ENCODE results near the gene LGALS3BP.

The LGALS3BP gene

DNA sequence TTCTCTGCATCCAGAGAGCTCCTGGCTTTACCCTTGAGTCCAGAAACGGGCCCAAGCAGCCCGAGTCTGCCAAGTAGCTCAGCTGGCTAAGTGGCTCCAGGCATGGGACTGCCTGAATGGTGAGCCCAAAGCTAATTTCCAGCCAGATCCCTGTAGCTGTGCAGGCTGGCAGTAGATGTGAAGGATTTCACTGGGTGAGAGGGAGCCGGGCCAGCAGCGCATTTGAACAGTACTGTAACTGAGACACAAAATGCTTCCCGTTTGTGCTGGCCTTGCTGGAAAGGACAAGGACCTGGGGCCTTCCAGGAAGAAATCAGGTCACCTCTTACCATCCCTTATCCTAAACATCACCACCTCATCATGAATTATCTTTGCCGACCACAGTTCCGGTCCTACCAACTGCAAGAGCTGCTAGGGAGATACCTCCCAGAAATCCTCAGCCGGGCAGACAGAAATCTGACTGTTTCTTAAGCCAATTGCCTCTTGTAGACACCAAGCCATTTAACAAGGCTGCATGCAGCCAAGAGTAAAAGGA, 58.2 kb downstream of the LGALS3BP start:
- Histone ChIP-seq H4K20me1 (ENCODE audit: insufficient read depth, low read length) (no peaks in the 10 kb centered on the region), H3K27ac (ENCODE audit: low read depth, low read length, poor library complexity, severe bottlenecking) (no peak overlapping the region), H3K36me3 (ENCODE audit: insufficient read depth, low read length) (no peaks in the 10 kb centered on the region), H3F3A (ENCODE audit: insufficient read depth, low read length) (no peaks in the 10 kb centered on the region), H3K27me3 (ENCODE audit: insufficient read depth, low read length) (peaks cover 7% of the 10 kb centered on the region; the same call in 1 of the 2 replicates), H3K9me3 (ENCODE audit: low read length) (no peaks in the 10 kb centered on the region), H3K9ac (ENCODE audit: low read length) (no peak overlapping the region), H2AFZ (ENCODE audit: low read length) (no peak overlapping the region), H3K4me1 (ENCODE audit: insufficient read depth, low read length, severe bottlenecking) (peaks cover 8% of the 10 kb centered on the region), H3K4me2 (ENCODE audit: low read length) (no peak overlapping the region), H3K79me2 (ENCODE audit: insufficient read depth, low read length) (no peaks in the 10 kb centered on the region), H3K4me3 (ENCODE audit: low read depth, low read length, poor library complexity, severe bottlenecking) (no peak overlapping the region), H3K9me2 (ENCODE audit: low read depth, low read length) (no peaks in the 10 kb centered on the region)
- no peak for TF ChIP-seq EZH2 (IDR thresholded peaks at IDR 0.05; ENCODE audit: borderline replicate concordance, low read length)
- TF ChIP-seq, protein P1, sequence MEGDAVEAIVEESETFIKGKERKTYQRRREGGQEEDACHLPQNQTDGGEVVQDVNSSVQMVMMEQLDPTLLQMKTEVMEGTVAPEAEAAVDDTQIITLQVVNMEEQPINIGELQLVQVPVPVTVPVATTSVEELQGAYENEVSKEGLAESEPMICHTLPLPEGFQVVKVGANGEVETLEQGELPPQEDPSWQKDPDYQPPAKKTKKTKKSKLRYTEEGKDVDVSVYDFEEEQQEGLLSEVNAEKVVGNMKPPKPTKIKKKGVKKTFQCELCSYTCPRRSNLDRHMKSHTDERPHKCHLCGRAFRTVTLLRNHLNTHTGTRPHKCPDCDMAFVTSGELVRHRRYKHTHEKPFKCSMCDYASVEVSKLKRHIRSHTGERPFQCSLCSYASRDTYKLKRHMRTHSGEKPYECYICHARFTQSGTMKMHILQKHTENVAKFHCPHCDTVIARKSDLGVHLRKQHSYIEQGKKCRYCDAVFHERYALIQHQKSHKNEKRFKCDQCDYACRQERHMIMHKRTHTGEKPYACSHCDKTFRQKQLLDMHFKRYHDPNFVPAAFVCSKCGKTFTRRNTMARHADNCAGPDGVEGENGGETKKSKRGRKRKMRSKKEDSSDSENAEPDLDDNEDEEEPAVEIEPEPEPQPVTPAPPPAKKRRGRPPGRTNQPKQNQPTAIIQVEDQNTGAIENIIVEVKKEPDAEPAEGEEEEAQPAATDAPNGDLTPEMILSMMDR (IDR thresholded peaks at IDR 0.05; ENCODE audit: low read length): no peak

All from OCI-LY1 (cell line).